Transverse colon (tissue), 4 donors: ENCODE measurements around the gene IL13.

Source experiments
- CTCF ChIP-seq, 5 experiments: fragments of 200-600 bp in 3 of 5; fragments of 450-650 bp in 2 of 5; sonication (generic) in 3 of 5; IDR thresholded peaks; 1 replicate in 2 of 5; 2 replicates in 3 of 5; pipeline ENCODE4 v1.5.1; 2016 to 2017; ENCODE audit warnings: antibody characterized with exemption in 5 of 5, inconsistent platforms in 3 of 5, mild to moderate bottlenecking in 2 of 5, moderate library complexity in 1 of 5
- POLR2A ChIP-seq: fragments of 450-650 bp; IDR thresholded peaks from one replicate; pipeline ENCODE4 v1.6.1; 2016; ENCODE audit warnings: antibody characterized with exemption, mild to moderate bottlenecking, moderate library complexity
- POLR2AphosphoS5 ChIP-seq, 3 donors: sonication (generic); formaldehyde crosslinking; IDR thresholded peaks; one replicate each; pipeline ENCODE4 v1.6.1; 2016; ENCODE audit warnings: antibody characterized with exemption in 3 of 3

- TF ChIP-seq CTCF (IDR thresholded peaks at IDR 0.05) (no peak), POLR2A (no peak), POLR2AphosphoS5 (IDR thresholded peaks at IDR 0.05) (no peak)
These were observed 11.2 kb upstream of the IL13 start for GRCh38 chr5:132646583-132647266.
